Gastrocnemius medialis (tissue), 4 donors: Measurements from ENCODE around the gene TSHR. TPM values are rescaled to one million over a fixed set of nuclear protein-coding genes. Genes with fewer than 3 reads are reported as not detected.

Experiments used
- ATAC-seq, 2 donors: fragments of 150-250 bp; one replicate each; pipeline ENCODE4 v1.9.1; 2016
- DNase-seq, 2 donors: peaks; one replicate each; pipeline ENCODE4 v3.0.0-alpha.2; 2019
- H3K27ac ChIP-seq, 4 donors: fragments of 200-600 bp; sonication (generic); 1 replicate in 1 of 4; 2 replicates in 3 of 4; pipeline ENCODE4 v1.5.1; 2016 to 2018; ENCODE audit warnings: mild to moderate bottlenecking in 2 of 4, moderate library complexity in 1 of 4
- H3K27me3 ChIP-seq, 3 donors: fragments of 200-600 bp; sonication (generic) in 2 of 3; 1 replicate in 1 of 3; 2 replicates in 2 of 3; pipeline versions ENCODE4 v1.5.1 to v1.6.0; 2016 to 2019; ENCODE audit warnings: mild to moderate bottlenecking in 1 of 3, moderate library complexity in 1 of 3
- H3K36me3 ChIP-seq, 2 donors: fragments of 200-600 bp; sonication (generic) in 1 of 2; one replicate each; pipeline ENCODE4 v1.5.1; 2017 to 2018
- H3K4me1 ChIP-seq, 2 donors: fragments of 200-600 bp; sonication (generic) in 1 of 2; one replicate each; pipeline ENCODE4 v1.5.1; 2016 to 2017; ENCODE audit warnings: mild to moderate bottlenecking in 2 of 2
- H3K4me3 ChIP-seq, 4 donors: fragments of 200-600 bp; sonication (generic) in 3 of 4; 1 replicate in 1 of 4; 2 replicates in 3 of 4; pipeline ENCODE4 v1.5.1; 2016 to 2019; ENCODE audit warnings: mild to moderate bottlenecking in 2 of 4
- H3K9me3 ChIP-seq, 3 donors: fragments of 200-600 bp; sonication (generic) in 2 of 3; 1 replicate in 1 of 3; 2 replicates in 2 of 3; pipeline ENCODE4 v1.5.1; 2016 to 2019
- POLR2A ChIP-seq, 2 donors: fragments of 450-650 bp; IDR thresholded peaks; one replicate each; pipeline ENCODE4 v1.6.1; 2017; ENCODE audit warnings: antibody characterized with exemption in 2 of 2, mild to moderate bottlenecking in 2 of 2, moderate library complexity in 2 of 2
- in situ Hi-C, 4 donors: fragments of 200-750 bp; cut with MboI; loops; one replicate each; pipeline versions ENCODE4 v1.15.0 to v1.8.0; 2017; ENCODE audit warnings: low sequenced_read_pairs in 4 of 4
- intact Hi-C: fragments of 100-400 bp; cut with DNase I; formaldehyde crosslinking; loops from one replicate; pipeline ENCODE4 v1.15.1; 2023; ENCODE audit warnings: low total_unique reads
- total RNA-seq, 4 donors: library from RNA; depleted of rRNA; stranded (reverse); fragments of >200 nt; gene quantifications; one replicate each; pipeline versions ENCODE4 v1.1.0 to v1.2.3, GENCODE V29; 2016
- TF ChIP-seq, protein P1 (sequence below), 5 experiments: fragments of 450-650 bp in 3 of 5; fragments of 200-600 bp in 2 of 5; sonication (generic) in 2 of 5; IDR thresholded peaks in 4 of 5; conservative IDR thresholded peaks in 1 of 5; 1 replicate in 4 of 5; 2 replicates in 1 of 5; pipeline ENCODE4 v1.5.1; 2016 to 2019; ENCODE audit warnings: antibody characterized with exemption in 5 of 5, mild to moderate bottlenecking in 3 of 5, moderate library complexity in 3 of 5

The TSHR gene
- total RNA-seq, 4 donors from 2014 or later = not detected

- in situ Hi-C loops (loop anchor here (10.0 to 25.0 kb wide), 2 partner anchors 172 to 470 kb away; no protein-coding TSS in a partner anchor), intact Hi-C loops (no loop called here)
- H3K4me3 ChIP-seq = no peak overlapping the region
- TF ChIP-seq POLR2A (IDR thresholded peaks at IDR 0.05) = no peak
- TF ChIP-seq, protein P1, sequence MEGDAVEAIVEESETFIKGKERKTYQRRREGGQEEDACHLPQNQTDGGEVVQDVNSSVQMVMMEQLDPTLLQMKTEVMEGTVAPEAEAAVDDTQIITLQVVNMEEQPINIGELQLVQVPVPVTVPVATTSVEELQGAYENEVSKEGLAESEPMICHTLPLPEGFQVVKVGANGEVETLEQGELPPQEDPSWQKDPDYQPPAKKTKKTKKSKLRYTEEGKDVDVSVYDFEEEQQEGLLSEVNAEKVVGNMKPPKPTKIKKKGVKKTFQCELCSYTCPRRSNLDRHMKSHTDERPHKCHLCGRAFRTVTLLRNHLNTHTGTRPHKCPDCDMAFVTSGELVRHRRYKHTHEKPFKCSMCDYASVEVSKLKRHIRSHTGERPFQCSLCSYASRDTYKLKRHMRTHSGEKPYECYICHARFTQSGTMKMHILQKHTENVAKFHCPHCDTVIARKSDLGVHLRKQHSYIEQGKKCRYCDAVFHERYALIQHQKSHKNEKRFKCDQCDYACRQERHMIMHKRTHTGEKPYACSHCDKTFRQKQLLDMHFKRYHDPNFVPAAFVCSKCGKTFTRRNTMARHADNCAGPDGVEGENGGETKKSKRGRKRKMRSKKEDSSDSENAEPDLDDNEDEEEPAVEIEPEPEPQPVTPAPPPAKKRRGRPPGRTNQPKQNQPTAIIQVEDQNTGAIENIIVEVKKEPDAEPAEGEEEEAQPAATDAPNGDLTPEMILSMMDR (IDR thresholded peaks at IDR 0.05 in 4 of 5, conservative IDR thresholded peaks at IDR 0.05 in 1 of 5) = no peak
- ATAC-seq (no peak), DNase-seq (no peak)
- no peaks in the 10 kb centered on the region for H3K36me3 ChIP-seq
- no peaks in the 10 kb centered on the region for H3K27me3 ChIP-seq
- H3K4me1 ChIP-seq = no peaks in the 10 kb centered on the region
- H3K27ac ChIP-seq = no peak overlapping the region
- H3K9me3 ChIP-seq = no peaks in the 10 kb centered on the region
Measured at GRCh38 chr14:80992580-80992979, 37.2 kb downstream of the TSHR start.

GRCh38 chr14:80996049-80996901, 40.9 kb downstream of the TSHR start:
- ATAC-seq (peak; percentile 99), DNase-seq (peak; percentile 26 to 32)
- intact Hi-C loops (loop anchor here (1.0 to 2.0 kb wide), 2 partner anchors 175 to 215 kb away; no protein-coding TSS in a partner anchor), in situ Hi-C loops (loop anchor here (5.0 to 25.0 kb wide), 3 partner anchors 169 to 466 kb away; no protein-coding TSS in a partner anchor)
- TF ChIP-seq, protein P1 (IDR thresholded peaks at IDR 0.05 in 4 of 5, conservative IDR thresholded peaks at IDR 0.05 in 1 of 5) = peak; percentile 43 to 71 (median 54)
- no peak for TF ChIP-seq POLR2A (IDR thresholded peaks at IDR 0.05)
- Histone ChIP-seq H3K27ac (no peak overlapping the region), H3K4me3 (peak overlapping the region in 1 of 4 donors; percentile 21), H3K27me3 (no peaks in the 10 kb centered on the region), H3K4me1 (no peaks in the 10 kb centered on the region), H3K36me3 (no peaks in the 10 kb centered on the region), H3K9me3 (no peaks in the 10 kb centered on the region)

DNA sequence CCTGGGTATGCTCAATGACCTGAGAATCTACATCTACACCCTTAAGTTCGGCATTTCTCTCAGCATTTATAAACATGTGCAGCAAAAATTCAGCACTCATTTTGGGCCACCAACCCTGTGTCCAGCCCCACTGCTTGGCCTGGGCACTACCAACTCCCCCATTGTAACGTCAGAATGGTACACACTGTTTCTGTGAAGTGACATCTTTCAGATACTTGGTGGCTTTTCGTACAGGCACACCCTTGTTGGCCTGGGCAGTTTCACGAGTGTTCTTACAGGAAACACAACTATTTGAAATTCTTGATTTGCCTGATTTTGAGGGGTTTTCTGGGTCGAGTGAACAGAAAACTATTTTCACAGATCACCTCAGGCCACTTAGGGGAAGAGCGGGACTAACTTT, 46.0 kb downstream of the TSHR start:
- ATAC-seq = no peak
- TF ChIP-seq, protein P1 (IDR thresholded peaks at IDR 0.05 in 4 of 5, conservative IDR thresholded peaks at IDR 0.05 in 1 of 5) = no peak
- TF ChIP-seq POLR2A (IDR thresholded peaks at IDR 0.05) = no peak
- H3K4me3 ChIP-seq = no peak overlapping the region
- intact Hi-C loops = no loop called here
- H3K4me1 ChIP-seq = no peaks in the 10 kb centered on the region
- no peaks in the 10 kb centered on the region for H3K36me3 ChIP-seq
- H3K9me3 ChIP-seq = no peaks in the 10 kb centered on the region
- in situ Hi-C loops = no loop called here
- H3K27me3 ChIP-seq = no peaks in the 10 kb centered on the region
- no peak overlapping the region for H3K27ac ChIP-seq
- DNase-seq = no peak

- in situ Hi-C loops = no loop called here
- no peaks in the 10 kb centered on the region for H3K4me1 ChIP-seq
- no peaks in the 10 kb centered on the region for H3K36me3 ChIP-seq
- DNase-seq (no peak), ATAC-seq (no peak)
- no peak overlapping the region for H3K27ac ChIP-seq
- intact Hi-C loops = no loop called here
- no peak for TF ChIP-seq POLR2A (IDR thresholded peaks at IDR 0.05)
- TF ChIP-seq, protein P1 (IDR thresholded peaks at IDR 0.05 in 4 of 5, conservative IDR thresholded peaks at IDR 0.05 in 1 of 5) = no peak
- H3K27me3 ChIP-seq = no peaks in the 10 kb centered on the region
- H3K9me3 ChIP-seq = no peaks in the 10 kb centered on the region
- no peak overlapping the region for H3K4me3 ChIP-seq
Measured at GRCh38 chr14:81004575-81004974, 49.2 kb downstream of the TSHR start.
